ENCODE results near the gene KCNMB2. TPM values are rescaled to one million over a fixed set of nuclear protein-coding genes. Genes with fewer than 3 reads are reported as not detected.

Gene KCNMB2
- total and polyA plus RNA-seq, 2 donors (not counting 1 experiment from before 2014, with no cell fraction given): 0.17 TPM; not detected in 1

DNA sequence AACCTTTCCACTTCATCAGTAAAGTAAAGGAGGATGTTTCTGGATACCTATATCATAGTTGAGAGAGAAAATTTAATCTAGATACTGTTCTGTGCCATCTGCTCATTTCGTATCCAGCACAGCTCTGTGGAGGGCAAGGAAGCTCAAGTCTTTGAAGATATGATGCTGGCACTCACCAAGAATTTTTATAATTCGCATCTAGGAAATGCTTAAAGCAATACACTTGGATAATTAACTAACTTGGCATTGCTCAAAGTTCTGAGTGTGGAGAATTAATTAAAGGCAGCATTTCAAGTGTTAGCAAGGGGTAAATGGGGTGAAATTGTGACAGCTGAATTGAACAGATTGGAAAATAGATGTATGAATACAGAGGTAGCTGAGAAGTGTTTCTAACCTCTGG is 213.2 kb downstream of the KCNMB2 start:
- Histone ChIP-seq H3K4me2 (ENCODE audit: extremely low read depth, insufficient read depth, low read length) (no peak overlapping the region), H4K20me1 (ENCODE audit: control insufficient read depth, extremely low read depth, insufficient read depth, low read length) (no peaks in the 10 kb centered on the region), H3K79me2 (ENCODE audit: control insufficient read depth, insufficient read depth, low read length) (no peaks in the 10 kb centered on the region), H3K4me3 (replicated peaks in 1 of 4; ENCODE audit: control extremely low read depth in 1 of 4, insufficient read depth in 1 of 4, low read depth in 3 of 4, low read length in 4 of 4) (no peak overlapping the region), H3K27ac (ENCODE audit: insufficient read depth, low read length) (no peak overlapping the region), H3K4me1 (ENCODE audit: control insufficient read depth, extremely low read depth, insufficient read depth, low read length) (no peaks in the 10 kb centered on the region), H3K27me3 (ENCODE audit: control insufficient read depth, insufficient read depth, low read length) (no peaks in the 10 kb centered on the region), H3K9ac (ENCODE audit: insufficient read depth, low read length) (no peak overlapping the region), H3K9me3 (ENCODE audit: control insufficient read depth, insufficient read depth, low read depth, low read length) (no peaks in the 10 kb centered on the region), H3K36me3 (ENCODE audit: control insufficient read depth, insufficient read depth, low read length) (no peaks in the 10 kb centered on the region), H2AFZ (ENCODE audit: low read length) (no peak overlapping the region)
- DNase-seq (ENCODE audit: low read depth in 2 of 2): no peak
- TF ChIP-seq, protein P1, sequence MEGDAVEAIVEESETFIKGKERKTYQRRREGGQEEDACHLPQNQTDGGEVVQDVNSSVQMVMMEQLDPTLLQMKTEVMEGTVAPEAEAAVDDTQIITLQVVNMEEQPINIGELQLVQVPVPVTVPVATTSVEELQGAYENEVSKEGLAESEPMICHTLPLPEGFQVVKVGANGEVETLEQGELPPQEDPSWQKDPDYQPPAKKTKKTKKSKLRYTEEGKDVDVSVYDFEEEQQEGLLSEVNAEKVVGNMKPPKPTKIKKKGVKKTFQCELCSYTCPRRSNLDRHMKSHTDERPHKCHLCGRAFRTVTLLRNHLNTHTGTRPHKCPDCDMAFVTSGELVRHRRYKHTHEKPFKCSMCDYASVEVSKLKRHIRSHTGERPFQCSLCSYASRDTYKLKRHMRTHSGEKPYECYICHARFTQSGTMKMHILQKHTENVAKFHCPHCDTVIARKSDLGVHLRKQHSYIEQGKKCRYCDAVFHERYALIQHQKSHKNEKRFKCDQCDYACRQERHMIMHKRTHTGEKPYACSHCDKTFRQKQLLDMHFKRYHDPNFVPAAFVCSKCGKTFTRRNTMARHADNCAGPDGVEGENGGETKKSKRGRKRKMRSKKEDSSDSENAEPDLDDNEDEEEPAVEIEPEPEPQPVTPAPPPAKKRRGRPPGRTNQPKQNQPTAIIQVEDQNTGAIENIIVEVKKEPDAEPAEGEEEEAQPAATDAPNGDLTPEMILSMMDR (conservative IDR thresholded peaks at IDR 0.05 in 1 of 2, IDR thresholded peaks at IDR 0.05 in 1 of 2; ENCODE audit: low read depth in 1 of 2, low read length in 2 of 2): no peak
- TF ChIP-seq EZH2 (IDR thresholded peaks at IDR 0.05; ENCODE audit: low read length, missing control alignments): no peak

DNA sequence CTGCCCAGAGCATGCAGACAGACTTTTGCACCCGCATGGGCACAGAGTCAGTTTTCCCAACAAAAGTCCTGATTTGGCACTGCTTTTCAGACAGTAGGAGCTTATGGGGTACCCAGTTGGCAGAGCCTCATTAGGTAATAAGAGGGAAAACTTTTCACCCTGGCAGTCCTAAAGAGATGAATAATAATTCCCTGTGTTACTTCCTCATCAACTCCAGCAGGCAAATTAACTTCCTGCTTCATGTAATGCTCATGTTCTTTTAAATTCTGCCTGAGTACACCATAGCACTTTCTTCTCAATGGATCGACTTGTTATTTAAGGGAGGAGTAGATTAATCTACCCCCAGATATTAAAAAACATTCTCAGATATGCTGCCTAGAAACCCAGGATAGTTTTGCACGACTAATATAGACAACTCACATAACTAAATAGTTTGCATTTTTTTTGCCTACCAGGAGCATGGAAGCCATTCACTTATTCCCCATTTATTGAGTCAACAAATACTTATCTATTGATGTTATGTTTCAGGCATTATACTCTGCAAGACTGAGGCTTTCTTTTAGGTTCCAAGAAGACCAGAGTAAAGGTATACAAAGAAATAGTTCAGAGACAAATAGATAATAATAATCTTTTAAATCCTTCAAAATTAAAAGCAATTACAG is 214.5 kb downstream of the KCNMB2 start:
- no peak overlapping the region for H3K4me3 ChIP-seq (replicated peaks in 1 of 4; ENCODE audit: control extremely low read depth in 1 of 4, insufficient read depth in 1 of 4, low read depth in 3 of 4, low read length in 4 of 4)
- H3K36me3 ChIP-seq (ENCODE audit: control insufficient read depth, insufficient read depth, low read length): no peaks in the 10 kb centered on the region
- H3K27ac ChIP-seq (ENCODE audit: insufficient read depth, low read length): no peak overlapping the region
- no peak overlapping the region for H3K9ac ChIP-seq (ENCODE audit: insufficient read depth, low read length)
- no peaks in the 10 kb centered on the region for H3K27me3 ChIP-seq (ENCODE audit: control insufficient read depth, insufficient read depth, low read length)
- H3K79me2 ChIP-seq (ENCODE audit: control insufficient read depth, insufficient read depth, low read length): no peaks in the 10 kb centered on the region
- H4K20me1 ChIP-seq (ENCODE audit: control insufficient read depth, extremely low read depth, insufficient read depth, low read length): no peaks in the 10 kb centered on the region
- no peak overlapping the region for H3K4me2 ChIP-seq (ENCODE audit: extremely low read depth, insufficient read depth, low read length)
- no peaks in the 10 kb centered on the region for H3K4me1 ChIP-seq (ENCODE audit: control insufficient read depth, extremely low read depth, insufficient read depth, low read length)
- H2AFZ ChIP-seq (ENCODE audit: low read length): no peak overlapping the region
- TF ChIP-seq, protein P1 (conservative IDR thresholded peaks at IDR 0.05 in 1 of 2, IDR thresholded peaks at IDR 0.05 in 1 of 2; ENCODE audit: low read depth in 1 of 2, low read length in 2 of 2): no peak
- TF ChIP-seq EZH2 (IDR thresholded peaks at IDR 0.05; ENCODE audit: low read length, missing control alignments): no peak
- DNase-seq (ENCODE audit: low read depth in 2 of 2): no peak
- H3K9me3 ChIP-seq (ENCODE audit: control insufficient read depth, insufficient read depth, low read depth, low read length): no peaks in the 10 kb centered on the region

DNA sequence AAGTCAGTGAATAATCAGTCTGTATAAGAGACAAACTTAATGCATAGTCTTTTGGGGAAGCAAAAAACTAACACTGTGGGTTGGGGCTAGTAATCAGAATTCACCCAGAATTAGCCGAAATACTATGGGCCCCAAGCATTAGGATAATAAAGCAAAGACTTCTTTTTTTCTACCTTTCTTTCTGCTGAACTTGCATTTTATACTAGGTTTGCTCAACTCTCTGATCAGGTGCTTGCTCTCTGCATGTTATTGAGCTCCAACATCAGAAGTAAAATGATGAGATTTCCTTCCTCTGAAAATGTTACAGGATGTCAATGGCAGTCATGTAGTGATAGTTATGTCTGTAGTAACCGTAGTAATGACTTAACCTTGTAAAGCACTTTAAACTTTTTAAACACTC is 216.6 kb downstream of the KCNMB2 start:
- DNase-seq (ENCODE audit: low read depth in 2 of 2): no peak
- Histone ChIP-seq H3K36me3 (ENCODE audit: control insufficient read depth, insufficient read depth, low read length) (no peaks in the 10 kb centered on the region), H3K27me3 (ENCODE audit: control insufficient read depth, insufficient read depth, low read length) (no peaks in the 10 kb centered on the region), H2AFZ (ENCODE audit: low read length) (no peak overlapping the region), H4K20me1 (ENCODE audit: control insufficient read depth, extremely low read depth, insufficient read depth, low read length) (no peaks in the 10 kb centered on the region), H3K27ac (ENCODE audit: insufficient read depth, low read length) (no peak overlapping the region), H3K4me1 (ENCODE audit: control insufficient read depth, extremely low read depth, insufficient read depth, low read length) (no peaks in the 10 kb centered on the region), H3K9ac (ENCODE audit: insufficient read depth, low read length) (no peak overlapping the region), H3K79me2 (ENCODE audit: control insufficient read depth, insufficient read depth, low read length) (no peaks in the 10 kb centered on the region), H3K9me3 (ENCODE audit: control insufficient read depth, insufficient read depth, low read depth, low read length) (no peaks in the 10 kb centered on the region), H3K4me2 (ENCODE audit: extremely low read depth, insufficient read depth, low read length) (no peak overlapping the region), H3K4me3 (replicated peaks in 1 of 4; ENCODE audit: control extremely low read depth in 1 of 4, insufficient read depth in 1 of 4, low read depth in 3 of 4, low read length in 4 of 4) (no peak overlapping the region)
- TF ChIP-seq, protein P1 (conservative IDR thresholded peaks at IDR 0.05 in 1 of 2, IDR thresholded peaks at IDR 0.05 in 1 of 2; ENCODE audit: low read depth in 1 of 2, low read length in 2 of 2): no peak
- TF ChIP-seq EZH2 (IDR thresholded peaks at IDR 0.05; ENCODE audit: low read length, missing control alignments): no peak

All from fibroblast of lung (primary cell).